Loucy (cell line): Measurements from ENCODE around the gene GPC1.

Experiments used
- H2AFZ ChIP-seq: fragments of 200-600 bp; sonication (generic); 2 replicates; pipeline ENCODE4 v1.6.0; 2016; ENCODE audit warnings: antibody characterized with exemption, mild to moderate bottlenecking, low read length, moderate library complexity
- H3F3A ChIP-seq: fragments of 200-600 bp; 2 replicates; pipeline ENCODE4 v1.6.0; 2016; ENCODE audit warnings: antibody characterized with exemption, low read depth, mild to moderate bottlenecking
- H3K27me3 ChIP-seq: fragments of 200-600 bp; sonication (generic); 2 replicates; pipeline ENCODE4 v1.6.1; 2014; ENCODE audit warnings: low read length, mild to moderate bottlenecking; ENCODE audit not compliant: insufficient read depth, poor library complexity, severe bottlenecking
- H3K36me3 ChIP-seq: fragments of 200-600 bp; sonication (generic); 2 replicates; pipeline ENCODE4 v1.6.1; 2016; ENCODE audit warnings: low read length; ENCODE audit not compliant: insufficient read depth
- H3K4me1 ChIP-seq: fragments of 200-600 bp; sonication (generic); 2 replicates; pipeline ENCODE4 v1.5.1; 2014; ENCODE audit warnings: low read length, mild to moderate bottlenecking; ENCODE audit not compliant: insufficient read depth, poor library complexity, severe bottlenecking
- H3K4me2 ChIP-seq: fragments of 200-600 bp; sonication (generic); 2 replicates; pipeline ENCODE4 v1.6.0; 2014; ENCODE audit warnings: antibody characterized with exemption, low read length, low read depth, mild to moderate bottlenecking; ENCODE audit not compliant: poor library complexity, severe bottlenecking
- H3K4me3 ChIP-seq: fragments of 200-600 bp; sonication (generic); 2 replicates; pipeline ENCODE4 v1.5.1; 2014; ENCODE audit warnings: low read length, mild to moderate bottlenecking, mixed read lengths; ENCODE audit not compliant: poor library complexity, severe bottlenecking
- H3K79me2 ChIP-seq: fragments of 200-600 bp; sonication (generic); 2 replicates; pipeline ENCODE4 v1.6.1; 2014; ENCODE audit warnings: low read length; ENCODE audit not compliant: insufficient read depth
- H3K9ac ChIP-seq: fragments of 200-600 bp; sonication (generic); 2 replicates; pipeline ENCODE4 v1.6.0; 2014; ENCODE audit warnings: mild to moderate bottlenecking, low read depth, low read length, moderate library complexity; ENCODE audit not compliant: poor library complexity, severe bottlenecking
- H3K9me2 ChIP-seq: fragments of 200-600 bp; sonication (generic); replicated peaks from 2 replicates; pipeline ENCODE4 v1.6.1; 2016; ENCODE audit warnings: low read depth, low read length, mixed read lengths
- H3K9me3 ChIP-seq: fragments of 200-600 bp; sonication (generic); 2 replicates; pipeline ENCODE4 v1.6.1; 2014; ENCODE audit warnings: mild to moderate bottlenecking, antibody characterized with exemption, low read length, low read depth; ENCODE audit not compliant: insufficient read depth
- H4K20me1 ChIP-seq: fragments of 200-600 bp; sonication (generic); 2 replicates; pipeline ENCODE4 v1.6.0; 2014; ENCODE audit warnings: antibody characterized with exemption, low read length, mild to moderate bottlenecking; ENCODE audit not compliant: insufficient read depth, poor library complexity, severe bottlenecking
- EZH2phosphoT487 ChIP-seq: fragments of 200-600 bp; IDR thresholded peaks from 2 replicates; pipeline ENCODE4 v1.6.1; 2018; ENCODE audit warnings: antibody characterized with exemption, mild to moderate bottlenecking, moderate library complexity, borderline replicate concordance
- TF ChIP-seq, protein P1 (sequence below): fragments of 200-600 bp; sonication (generic); conservative IDR thresholded peaks from 2 replicates; pipeline ENCODE4 v1.5.1; 2014; ENCODE audit warnings: mild to moderate bottlenecking, antibody characterized with exemption, low read length

The GPC1 gene

DNA sequence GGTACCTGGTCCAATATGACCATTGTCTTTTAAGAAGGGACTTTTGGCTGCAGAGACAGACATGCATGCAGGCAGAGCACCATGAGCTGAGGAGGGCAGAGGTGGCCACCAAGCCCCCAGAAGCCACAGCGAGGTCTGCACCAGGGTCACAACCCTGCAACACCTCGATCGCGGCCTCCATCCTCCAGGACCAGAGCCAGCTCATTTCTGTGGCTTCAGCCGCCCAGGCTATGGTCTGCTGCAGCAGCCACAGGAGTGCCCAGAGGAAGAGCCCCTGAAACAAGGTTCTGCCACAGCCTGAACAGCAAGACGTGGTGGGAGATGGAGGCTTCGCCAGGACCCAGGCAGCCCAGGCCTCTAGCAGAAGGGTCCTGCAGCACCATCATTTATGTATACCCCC is 68.4 kb downstream of the GPC1 start:
- no peaks in the 10 kb centered on the region for H3K4me1 ChIP-seq
- no peak overlapping the region for H2AFZ ChIP-seq
- H3K9me3 ChIP-seq: no peaks in the 10 kb centered on the region
- no peaks in the 10 kb centered on the region for H3K9me2 ChIP-seq
- H3K27me3 ChIP-seq: no peaks in the 10 kb centered on the region
- TF ChIP-seq EZH2phosphoT487: no peak
- TF ChIP-seq, protein P1, sequence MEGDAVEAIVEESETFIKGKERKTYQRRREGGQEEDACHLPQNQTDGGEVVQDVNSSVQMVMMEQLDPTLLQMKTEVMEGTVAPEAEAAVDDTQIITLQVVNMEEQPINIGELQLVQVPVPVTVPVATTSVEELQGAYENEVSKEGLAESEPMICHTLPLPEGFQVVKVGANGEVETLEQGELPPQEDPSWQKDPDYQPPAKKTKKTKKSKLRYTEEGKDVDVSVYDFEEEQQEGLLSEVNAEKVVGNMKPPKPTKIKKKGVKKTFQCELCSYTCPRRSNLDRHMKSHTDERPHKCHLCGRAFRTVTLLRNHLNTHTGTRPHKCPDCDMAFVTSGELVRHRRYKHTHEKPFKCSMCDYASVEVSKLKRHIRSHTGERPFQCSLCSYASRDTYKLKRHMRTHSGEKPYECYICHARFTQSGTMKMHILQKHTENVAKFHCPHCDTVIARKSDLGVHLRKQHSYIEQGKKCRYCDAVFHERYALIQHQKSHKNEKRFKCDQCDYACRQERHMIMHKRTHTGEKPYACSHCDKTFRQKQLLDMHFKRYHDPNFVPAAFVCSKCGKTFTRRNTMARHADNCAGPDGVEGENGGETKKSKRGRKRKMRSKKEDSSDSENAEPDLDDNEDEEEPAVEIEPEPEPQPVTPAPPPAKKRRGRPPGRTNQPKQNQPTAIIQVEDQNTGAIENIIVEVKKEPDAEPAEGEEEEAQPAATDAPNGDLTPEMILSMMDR: no peak
- H3K36me3 ChIP-seq: no peaks in the 10 kb centered on the region
- H3K79me2 ChIP-seq: no peaks in the 10 kb centered on the region
- H3K4me3 ChIP-seq: no peak overlapping the region
- H4K20me1 ChIP-seq: no peaks in the 10 kb centered on the region
- H3K4me2 ChIP-seq: no peak overlapping the region
- no peaks in the 10 kb centered on the region for H3F3A ChIP-seq
- H3K9ac ChIP-seq: no peak overlapping the region

DNA sequence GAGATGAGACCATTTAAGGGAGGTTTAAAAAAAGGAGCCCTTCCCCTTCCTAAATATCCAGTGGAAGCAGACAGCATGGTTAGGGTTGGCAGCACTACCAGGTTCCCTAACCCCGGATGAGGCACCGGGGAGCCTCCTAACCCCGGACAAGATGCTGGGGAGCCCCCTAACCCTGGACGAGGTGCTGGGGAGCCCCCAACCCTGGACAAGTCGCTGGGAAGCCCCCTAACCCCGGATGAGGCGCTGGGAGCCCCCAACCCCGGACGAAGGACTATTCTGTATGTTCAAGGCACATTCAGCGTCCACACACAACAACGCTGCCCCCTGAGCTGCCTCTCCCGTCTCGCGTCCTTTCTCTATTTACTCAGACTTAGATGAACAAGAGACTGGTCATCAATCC is 70.4 kb downstream of the GPC1 start:
- Histone ChIP-seq H3F3A (no peaks in the 10 kb centered on the region), H2AFZ (no peak overlapping the region), H3K9me3 (no peaks in the 10 kb centered on the region), H3K4me3 (no peak overlapping the region), H3K9ac (no peak overlapping the region), H3K36me3 (no peaks in the 10 kb centered on the region), H3K4me2 (no peak overlapping the region), H3K4me1 (no peaks in the 10 kb centered on the region), H3K79me2 (no peaks in the 10 kb centered on the region), H3K9me2 (no peaks in the 10 kb centered on the region), H4K20me1 (no peaks in the 10 kb centered on the region), H3K27me3 (no peaks in the 10 kb centered on the region)
- TF ChIP-seq, protein P1: no peak
- TF ChIP-seq EZH2phosphoT487: no peak

DNA sequence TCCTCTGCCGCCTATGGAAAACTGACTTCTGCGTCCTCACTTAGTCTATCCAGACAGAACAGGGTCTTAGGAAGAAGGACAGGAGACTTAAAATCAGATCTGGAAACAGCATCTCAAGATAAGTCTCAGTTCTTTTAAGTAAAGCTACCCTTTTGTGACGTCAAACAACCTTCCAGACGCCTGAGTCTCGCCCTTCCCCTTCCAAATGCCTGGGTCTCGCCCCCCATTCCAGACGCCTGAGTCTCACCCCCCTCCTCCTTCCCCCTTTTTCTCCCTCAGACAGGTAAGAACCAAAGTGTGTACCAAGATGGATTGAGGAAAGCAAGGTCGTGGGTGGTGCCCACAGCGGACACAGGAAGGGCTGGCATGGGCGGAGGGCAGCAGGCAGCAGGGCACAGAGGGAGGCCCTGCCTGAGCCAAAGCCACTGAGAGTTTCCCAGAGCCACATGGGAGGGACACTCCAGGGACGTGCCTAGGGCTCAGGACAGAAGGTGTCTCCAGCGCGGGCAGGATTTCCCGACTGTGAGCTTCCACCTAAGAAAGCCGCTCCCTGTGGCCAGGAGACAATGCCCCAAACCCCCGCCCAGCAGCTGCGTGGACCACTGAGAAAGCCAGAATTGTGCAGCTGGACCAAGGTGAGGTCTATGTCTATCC is 71.1 kb downstream of the GPC1 start:
- Histone ChIP-seq H3K36me3 (no peaks in the 10 kb centered on the region), H3K9ac (no peak overlapping the region), H3K79me2 (no peaks in the 10 kb centered on the region), H3K4me1 (no peaks in the 10 kb centered on the region), H3K4me3 (no peak overlapping the region), H3K27me3 (no peaks in the 10 kb centered on the region), H3F3A (no peaks in the 10 kb centered on the region), H3K4me2 (no peak overlapping the region), H4K20me1 (no peaks in the 10 kb centered on the region), H3K9me2 (no peaks in the 10 kb centered on the region), H3K9me3 (no peaks in the 10 kb centered on the region), H2AFZ (no peak overlapping the region)
- TF ChIP-seq, protein P1: no peak
- TF ChIP-seq EZH2phosphoT487: no peak
